GM13977 (cell line): ENCODE results near the gene CATSPERZ.

ENCODE experiments used
- DNase-seq: peaks from one replicate; pipeline ENCODE4 v3.0.0; 2012; ENCODE audit warnings: low spot score
- in situ Hi-C: fragments of 300-500 bp; cut with MboI; formaldehyde crosslinking; loops from one replicate; pipeline ENCODE4 v1.12.0; 2022; ENCODE audit warnings: low sequenced_read_pairs, low pct_unique_long_range_greater_than_20kb, mixed read lengths, inconsistent platforms; ENCODE audit not compliant: unreplicated experiment
- TF ChIP-seq, protein P1 (sequence below): IDR thresholded peaks from 2 replicates; pipeline ENCODE4 v1.5.1; 2012; ENCODE audit warnings: mild to moderate bottlenecking, control low read depth; ENCODE audit not compliant: insufficient read depth; ENCODE audit errors: extremely low read depth, missing control alignments

Gene CATSPERZ

GRCh38 chr11:64253481-64253880 lies 46.7 kb upstream of the CATSPERZ start:
- no peak for DNase-seq
- TF ChIP-seq, protein P1, sequence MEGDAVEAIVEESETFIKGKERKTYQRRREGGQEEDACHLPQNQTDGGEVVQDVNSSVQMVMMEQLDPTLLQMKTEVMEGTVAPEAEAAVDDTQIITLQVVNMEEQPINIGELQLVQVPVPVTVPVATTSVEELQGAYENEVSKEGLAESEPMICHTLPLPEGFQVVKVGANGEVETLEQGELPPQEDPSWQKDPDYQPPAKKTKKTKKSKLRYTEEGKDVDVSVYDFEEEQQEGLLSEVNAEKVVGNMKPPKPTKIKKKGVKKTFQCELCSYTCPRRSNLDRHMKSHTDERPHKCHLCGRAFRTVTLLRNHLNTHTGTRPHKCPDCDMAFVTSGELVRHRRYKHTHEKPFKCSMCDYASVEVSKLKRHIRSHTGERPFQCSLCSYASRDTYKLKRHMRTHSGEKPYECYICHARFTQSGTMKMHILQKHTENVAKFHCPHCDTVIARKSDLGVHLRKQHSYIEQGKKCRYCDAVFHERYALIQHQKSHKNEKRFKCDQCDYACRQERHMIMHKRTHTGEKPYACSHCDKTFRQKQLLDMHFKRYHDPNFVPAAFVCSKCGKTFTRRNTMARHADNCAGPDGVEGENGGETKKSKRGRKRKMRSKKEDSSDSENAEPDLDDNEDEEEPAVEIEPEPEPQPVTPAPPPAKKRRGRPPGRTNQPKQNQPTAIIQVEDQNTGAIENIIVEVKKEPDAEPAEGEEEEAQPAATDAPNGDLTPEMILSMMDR, result no peak
- in situ Hi-C loops, result no loop called here

GRCh38 chr11:64254326-64254725 lies 45.8 kb upstream of the CATSPERZ start:
- in situ Hi-C loops, result no loop called here
- TF ChIP-seq, protein P1, result no peak
- no peak for DNase-seq

GRCh38 chr11:64255135-64256128 lies 44.7 kb upstream of the CATSPERZ start:
- no peak for DNase-seq
- TF ChIP-seq, protein P1, result no peak
- in situ Hi-C loops, result no loop called here

GRCh38 chr11:64256300-64256699 lies 43.9 kb upstream of the CATSPERZ start:
- in situ Hi-C loops, result no loop called here
- TF ChIP-seq, protein P1, result no peak

GRCh38 chr11:64258356-64258755 lies 41.8 kb upstream of the CATSPERZ start:
- DNase-seq, result peak; percentile 27
- TF ChIP-seq, protein P1, result no peak
- in situ Hi-C loops, result no loop called here

More at GRCh38 chr11:64256300-64256699, 43.9 kb upstream of the CATSPERZ start:
- no peak for DNase-seq

DNA sequence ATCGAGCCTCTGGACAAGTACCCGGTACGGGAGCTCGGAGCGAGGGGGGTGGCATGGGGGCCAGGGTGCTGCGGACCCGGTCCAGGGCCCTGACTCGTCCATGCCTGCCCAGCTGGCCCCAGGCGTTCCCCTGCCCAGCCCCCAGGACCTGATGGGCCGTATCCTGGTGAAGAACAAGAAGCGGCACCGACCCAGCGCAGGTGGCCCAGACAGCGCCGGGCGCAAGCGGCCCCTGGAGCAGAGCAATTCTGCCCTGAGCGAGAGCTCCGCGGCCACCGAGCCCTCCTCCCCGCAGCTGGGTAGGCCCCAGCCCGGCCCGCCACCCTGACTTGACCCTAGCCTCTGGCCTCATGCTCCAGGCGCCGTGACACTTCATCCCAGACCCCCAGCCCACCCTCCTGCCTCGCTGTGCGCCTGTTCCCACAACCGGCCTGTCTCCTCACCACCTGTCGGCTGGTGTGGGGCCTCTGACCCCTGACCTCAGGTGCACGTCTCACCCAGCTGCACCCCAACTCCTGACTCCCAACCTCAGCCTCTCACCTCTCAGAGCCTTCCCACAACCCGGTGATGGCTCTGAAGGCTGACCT lies 41.1 kb upstream of the CATSPERZ start:
- TF ChIP-seq, protein P1, result no peak
- in situ Hi-C loops, result no loop called here
- DNase-seq, result no peak
